HCT116 (cell line): ENCODE results near the gene NMNAT3. TPM values are rescaled to one million over a fixed set of nuclear protein-coding genes. Genes with fewer than 3 reads are reported as not detected.

Experiments used
- ATAC-seq: fragments of 200-7000 bp; cut with Tn5 transposase; 2 replicates; pipeline ENCODE4 v1.9.1; 2020; ENCODE audit warnings: mild to moderate bottlenecking, moderate library complexity
- BruUV-seq: library from RNA; stranded (reverse); fragments of 400-500 nt; replicated peaks from 2 replicates; lab custom pipeline; 2021; lab: Mats Ljungman, UMichigan
- CTCF ChIA-PET: fragments of 300-600 bp; sonication (Branson Sonifier 250); formaldehyde crosslinking; loops from one replicate; lab custom pipeline; 2021; ENCODE audit warnings: antibody characterized with exemption; lab: Charles Lee
- POLR2A ChIA-PET: fragments of 300-600, 350-600 bp; sonication (Branson Sonifier 250); formaldehyde crosslinking; loops from one replicate; lab custom pipeline; 2021; ENCODE audit warnings: antibody characterized with exemption; lab: Charles Lee
- RAD21 ChIA-PET, 2 experiments: fragments of 300-600 bp; sonication (Branson Sonifier 250); formaldehyde crosslinking; loops; one replicate each; lab custom pipeline; 2023; ENCODE audit warnings: low total read pairs in 2 of 2; ENCODE audit not compliant: uncharacterized antibody in 2 of 2, unreplicated experiment in 2 of 2, low non-redundant PET in 1 of 2; lab: Charles Lee
- DNase-seq: peaks from one replicate; pipeline ENCODE4 v3.0.0-alpha.2; 2010; ENCODE audit warnings: low read depth, low spot score
- H2AFZ ChIP-seq: fragments of 200-600 bp; shearing (Covaris generic), sonication (generic); 2 replicates; pipeline ENCODE4 v1.6.1; 2017; ENCODE audit warnings: low read depth, mixed run types, mixed read lengths, antibody characterized with exemption, low read length; ENCODE audit not compliant: poor library complexity, severe bottlenecking
- H3K27ac ChIP-seq: 2 replicates; pipeline ENCODE4 v1.5.1; 2012; ENCODE audit warnings: low read depth, low read length
- H3K27me3 ChIP-seq: fragments of 200-600 bp; sonication (generic); 2 replicates; pipeline ENCODE4 v1.6.1; 2016; ENCODE audit warnings: mixed run types, low read length, mixed read lengths; ENCODE audit not compliant: insufficient read depth
- H3K36me3 ChIP-seq, 2 experiments: fragments of 200-500 bp in 1 of 2; fragments of 200-600 bp in 1 of 2; sonication (Bioruptor generic) in 1 of 2; sonication (generic) in 1 of 2; 2 replicates each; pipeline versions ENCODE4 v1.5.1 to v1.6.1; 2014 to 2016; ENCODE audit warnings: low read length in 2 of 2, inconsistent platforms in 1 of 2, mixed read lengths in 1 of 2, mixed run types in 1 of 2; ENCODE audit not compliant: insufficient read depth in 2 of 2, control insufficient read depth in 1 of 2
- H3K4me1 ChIP-seq, 2 experiments: fragments of 200-600 bp in 1 of 2; sonication (generic) in 1 of 2; 2 replicates each; pipeline versions ENCODE4 v1.5.1 to v1.6.1; 2012 to 2017; ENCODE audit warnings: low read length in 2 of 2, inconsistent platforms in 1 of 2, mild to moderate bottlenecking in 1 of 2, mixed read lengths in 1 of 2, mixed run types in 1 of 2, moderate library complexity in 1 of 2; ENCODE audit not compliant: insufficient read depth in 2 of 2, control insufficient read depth in 1 of 2
- H3K4me2 ChIP-seq: fragments of 200-600 bp; sonication (generic); 2 replicates; pipeline ENCODE4 v1.6.1; 2017; ENCODE audit warnings: mixed run types, low read length, mixed read lengths
- H3K4me3 ChIP-seq, 2 experiments: fragments of 200-600 bp in 1 of 2; sonication (generic) in 1 of 2; replicated peaks in 1 of 2; 2 replicates each; pipeline ENCODE4 v1.5.1; 2011 to 2016; ENCODE audit warnings: low read length in 2 of 2, control low read depth in 1 of 2, low read depth in 1 of 2, mild to moderate bottlenecking in 1 of 2, mixed read lengths in 1 of 2, mixed run types in 1 of 2
- H3K79me2 ChIP-seq: fragments of 200-600 bp; sonication (generic); 2 replicates; pipeline ENCODE4 v1.6.1; 2017; ENCODE audit warnings: mild to moderate bottlenecking, mixed run types, low read length, moderate library complexity, mixed read lengths; ENCODE audit not compliant: insufficient read depth
- H3K9ac ChIP-seq: fragments of 200-600 bp; sonication (generic); 2 replicates; pipeline ENCODE4 v1.6.1; 2016; ENCODE audit warnings: low read length, mixed read lengths
- H3K9me2 ChIP-seq: fragments of 200-600 bp; sonication (generic), shearing (Covaris generic); 2 replicates; pipeline ENCODE4 v1.6.1; 2017; ENCODE audit warnings: mixed run types, mild to moderate bottlenecking, moderate library complexity; ENCODE audit not compliant: insufficient read depth
- H3K9me3 ChIP-seq, 2 experiments: fragments of 200-500 bp in 1 of 2; fragments of 200-600 bp in 1 of 2; sonication (Bioruptor generic) in 1 of 2; sonication (generic) in 1 of 2; 2 replicates each; pipeline ENCODE4 v1.6.1; 2014 to 2017; ENCODE audit warnings: low read length in 2 of 2, mixed read lengths in 2 of 2, inconsistent platforms in 1 of 2, low read depth in 1 of 2, mild to moderate bottlenecking in 1 of 2, mixed run types in 1 of 2, moderate library complexity in 1 of 2; ENCODE audit not compliant: control insufficient read depth in 1 of 2, insufficient read depth in 1 of 2
- H4K20me1 ChIP-seq: fragments of 200-600 bp; sonication (generic), shearing (Covaris generic); 2 replicates; pipeline ENCODE4 v1.6.1; 2017; ENCODE audit warnings: mixed run types, mild to moderate bottlenecking, moderate library complexity; ENCODE audit not compliant: insufficient read depth
- ATF3 ChIP-seq: IDR thresholded peaks from 2 replicates; pipeline ENCODE4 v1.6.1; 2012
- CEBPB ChIP-seq: IDR thresholded peaks from 2 replicates; pipeline ENCODE4 v1.6.1; 2012; ENCODE audit warnings: low read depth
- EGR1 ChIP-seq: IDR thresholded peaks from 2 replicates; pipeline ENCODE4 v1.6.1; 2012; ENCODE audit warnings: low read depth
- FOSL1 ChIP-seq: IDR thresholded peaks from 2 replicates; pipeline ENCODE4 v1.6.1; 2012; ENCODE audit warnings: low read depth
- MAX ChIP-seq: IDR thresholded peaks from 2 replicates; pipeline ENCODE4 v1.6.1; 2012
- POLR2A ChIP-seq: IDR thresholded peaks from 2 replicates; pipeline ENCODE4 v1.7.0; 2011; ENCODE audit warnings: borderline replicate concordance; ENCODE audit not compliant: insufficient read depth, insufficient read length; ENCODE audit errors: extremely low read depth
- POLR2AphosphoS5 ChIP-seq: IDR thresholded peaks from 2 replicates; pipeline ENCODE4 v1.6.1; 2011; ENCODE audit warnings: mild to moderate bottlenecking, low read depth, low read length, moderate library complexity
- RAD21 ChIP-seq: IDR thresholded peaks from 2 replicates; pipeline ENCODE4 v1.6.1; 2012; ENCODE audit warnings: low read depth, mild to moderate bottlenecking
- SIN3A ChIP-seq: IDR thresholded peaks from 2 replicates; pipeline ENCODE4 v1.6.1; 2012; ENCODE audit warnings: low read depth
- SP1 ChIP-seq: IDR thresholded peaks from 2 replicates; pipeline ENCODE4 v1.6.1; 2012; ENCODE audit warnings: low read depth
- TCF7L2 ChIP-seq: IDR thresholded peaks from 2 replicates; pipeline ENCODE4 v1.7.0; 2011; ENCODE audit warnings: borderline replicate concordance, inconsistent platforms; ENCODE audit not compliant: insufficient read depth, insufficient read length; ENCODE audit errors: extremely low read depth
- YY1 ChIP-seq: IDR thresholded peaks from 2 replicates; pipeline ENCODE4 v1.6.1; 2011; ENCODE audit warnings: low read length, low read depth, moderate library complexity, mild to moderate bottlenecking; ENCODE audit not compliant: insufficient replicate concordance; ENCODE audit errors: extremely low read depth
- ZBTB33 ChIP-seq: IDR thresholded peaks from 2 replicates; pipeline ENCODE4 v1.6.1; 2011; ENCODE audit warnings: mild to moderate bottlenecking, low read length, moderate library complexity; ENCODE audit not compliant: insufficient replicate concordance; ENCODE audit errors: extremely low read depth
- ZFX ChIP-seq: fragments of 450-650 bp; IDR thresholded peaks from 2 replicates; pipeline ENCODE4 v1.6.1; 2017
- ZNF274 ChIP-seq: fragments of 200-500 bp; sonication (Bioruptor generic); IDR thresholded peaks from 2 replicates; pipeline ENCODE4 v1.6.1; 2014; ENCODE audit warnings: mild to moderate bottlenecking, low read depth, low read length, inconsistent platforms
- intact Hi-C: fragments of 100-400 bp; cut with micrococcal nuclease; formaldehyde crosslinking; loops from 2 replicates; pipeline ENCODE4 v1.10.0; 2022
- total RNA-seq: library from RNA; stranded (reverse); gene quantifications from one replicate; pipeline ENCODE4 v1.2.1, GENCODE V29; 2021; ENCODE audit not compliant: unreplicated experiment

Gene NMNAT3
- total RNA-seq, 1 experiment from 2014 or later, result 5.7 TPM

- no peaks in the 10 kb centered on the region for H3K9me3 ChIP-seq
These were observed 116.4 kb downstream of the NMNAT3 start for GRCh38 chr3:139561255-139561817.

More at GRCh38 chr3:139561255-139561817, 116.4 kb downstream of the NMNAT3 start:
- no peak overlapping the region for H3K9ac ChIP-seq
- no peak overlapping the region for H3K4me3 ChIP-seq
- ChIA-PET CTCF (interaction anchor here (1.2 to 2.6 kb wide), 6 partner anchors 27 to 207 kb away, joined by 3 to 40 read pairs (median 5); no protein-coding TSS in a partner anchor), RAD21 (interaction anchor here (0.7 to 1.4 kb wide), 2 partner anchors 133 kb away, joined by 3 to 6 read pairs; no protein-coding TSS in a partner anchor), POLR2A (no interaction called here)
- no peak for TF ChIP-seq CEBPB
- TF ChIP-seq SP1, result no peak
- no peak for TF ChIP-seq MAX
- TF ChIP-seq YY1, result no peak
- no peak for TF ChIP-seq FOSL1
- TF ChIP-seq TCF7L2, result no peak
- TF ChIP-seq ATF3, result no peak
- no peak for TF ChIP-seq SIN3A
- TF ChIP-seq ZBTB33, result no peak
- TF ChIP-seq POLR2A, result no peak
- no peak for TF ChIP-seq RAD21
- TF ChIP-seq ZFX, result no peak
- no peak for TF ChIP-seq ZNF274
- no peak for TF ChIP-seq EGR1
- no peak for TF ChIP-seq POLR2AphosphoS5
- TF ChIP-seq, all 23 proteins: peak for 0
- no TSS peak for BruUV-seq
- H3K27me3 ChIP-seq, result no peaks in the 10 kb centered on the region
- ATAC-seq (no peak), DNase-seq (no peak)
- no peaks in the 10 kb centered on the region for H4K20me1 ChIP-seq
- H3K36me3 ChIP-seq, result no peaks in the 10 kb centered on the region
- no peaks in the 10 kb centered on the region for H3K4me1 ChIP-seq
- no peak overlapping the region for H3K4me2 ChIP-seq
- no peaks in the 10 kb centered on the region for H3K79me2 ChIP-seq
- H3K27ac ChIP-seq, result no peak overlapping the region
- H2AFZ ChIP-seq, result no peak overlapping the region
- intact Hi-C loops, result loop anchor here (5.0 kb wide), 1 partner anchor 449 kb away; no protein-coding TSS in a partner anchor
- no peaks in the 10 kb centered on the region for H3K9me2 ChIP-seq
